GM20431 (cell line): ENCODE data around the gene HSPA12A.
"Not testable (repeated sequence)": the region's sequence is repeated elsewhere in the genome, so short reads cannot be mapped to it uniquely, and the experiment has no call there.

Experiments used
- in situ Hi-C: fragments of 300-500 bp; cut with MseI, MboI; formaldehyde crosslinking; loops from one replicate; pipeline ENCODE4 v1.15.0; 2020; ENCODE audit warnings: low sequenced_read_pairs; ENCODE audit not compliant: unreplicated experiment

Gene HSPA12A

DNA sequence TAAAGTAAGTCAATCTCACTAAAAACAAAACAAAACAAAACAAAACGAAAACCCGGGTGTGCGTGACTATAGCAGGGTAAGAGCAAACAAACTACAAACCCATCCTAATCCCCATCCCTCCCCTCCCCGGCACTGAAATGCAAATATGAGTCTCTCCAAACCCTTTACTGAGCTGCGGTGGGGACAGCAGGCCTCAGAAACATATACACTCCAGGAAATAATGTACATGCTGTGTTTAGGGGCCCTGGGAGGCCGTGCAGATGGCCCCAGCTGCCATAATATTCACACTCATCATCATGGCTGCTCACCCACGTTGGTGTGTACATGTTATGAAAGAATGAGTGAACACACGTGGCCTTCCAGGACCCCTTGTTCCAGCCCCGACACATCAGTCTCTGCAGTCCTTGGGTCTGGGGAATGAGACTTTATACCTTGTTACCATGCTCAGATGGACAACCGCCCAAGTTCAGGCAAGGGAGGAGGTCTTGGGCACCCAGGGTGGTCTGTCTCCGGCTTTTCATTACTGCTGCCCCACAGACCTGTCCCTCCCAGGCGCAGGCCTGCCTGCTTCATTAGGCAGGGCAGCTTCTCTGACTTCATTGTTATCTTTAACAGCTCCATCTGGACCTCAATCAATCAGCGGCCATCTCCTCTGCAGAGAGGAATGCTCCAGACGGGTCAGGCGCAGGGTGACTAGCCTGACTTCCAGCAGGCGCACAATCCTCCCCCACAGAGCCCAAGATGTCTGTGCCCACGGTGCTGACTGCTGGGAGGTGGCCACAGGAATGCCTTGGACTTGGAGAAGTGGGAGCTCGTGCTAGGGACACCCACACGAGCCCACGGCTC is 20.6 kb downstream of the HSPA12A start:
- in situ Hi-C loops, result no loop called here

DNA sequence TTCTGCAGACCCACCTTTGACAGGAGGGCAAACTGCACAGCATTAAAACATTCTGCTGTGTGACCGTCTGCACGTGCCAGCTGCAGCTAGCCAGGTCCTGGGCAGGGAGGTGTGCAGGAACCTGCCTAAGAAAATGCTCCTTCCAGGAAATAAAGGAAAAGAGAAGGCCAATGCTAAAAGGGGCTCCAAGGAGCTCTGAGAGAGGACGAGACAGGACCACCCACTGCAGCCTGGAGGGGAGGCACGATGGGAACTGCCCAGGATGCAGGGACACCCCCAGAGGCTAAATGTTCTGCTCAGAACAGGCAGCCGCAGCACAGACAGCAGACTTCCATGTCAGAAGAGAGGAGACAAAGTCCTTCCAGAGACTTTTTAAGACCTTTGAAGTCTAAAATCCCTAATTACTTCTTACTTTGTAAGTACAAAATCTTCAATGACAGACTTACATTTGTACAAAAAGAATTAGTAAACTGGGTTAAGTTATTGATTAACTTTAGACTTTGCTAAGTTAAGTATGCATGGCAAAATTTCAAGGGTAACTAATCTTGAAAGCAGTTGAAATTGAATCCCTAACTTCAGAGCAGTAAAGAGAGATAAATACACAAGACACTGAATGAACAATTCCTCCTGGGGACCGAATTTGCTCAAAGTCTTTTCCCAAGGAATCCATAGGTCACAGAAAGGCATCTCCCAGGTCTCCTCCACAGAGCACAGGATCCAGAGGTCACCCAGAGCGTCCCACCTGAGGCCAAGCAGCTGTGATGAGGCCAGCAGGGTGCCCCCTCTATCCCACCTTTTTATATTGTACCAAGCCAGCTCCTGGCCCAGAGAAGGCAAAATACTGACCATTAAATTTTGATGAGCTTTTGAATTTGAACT is 21.5 kb downstream of the HSPA12A start:
- in situ Hi-C loops, result no loop called here

DNA sequence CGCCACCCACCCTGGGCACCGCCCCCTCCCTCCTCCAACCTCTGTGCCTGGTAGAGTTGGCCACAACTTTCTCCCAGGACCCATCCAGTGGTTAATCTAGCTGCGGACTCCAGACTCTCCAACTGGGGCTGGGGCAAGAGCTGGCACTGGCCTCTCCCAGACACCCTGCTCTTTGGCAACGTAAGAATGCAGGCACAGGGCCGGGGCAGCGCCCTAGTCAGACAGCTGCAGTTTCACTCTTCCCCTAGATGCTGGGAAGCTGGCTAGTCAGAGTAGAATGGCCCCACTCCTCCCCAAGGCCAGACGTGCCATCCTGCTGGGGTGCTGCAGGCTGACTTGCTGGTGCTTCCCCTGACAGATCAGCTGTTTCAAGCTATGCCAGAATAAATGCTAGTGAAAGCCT is 22.1 kb downstream of the HSPA12A start:
- in situ Hi-C loops, result no loop called here

DNA sequence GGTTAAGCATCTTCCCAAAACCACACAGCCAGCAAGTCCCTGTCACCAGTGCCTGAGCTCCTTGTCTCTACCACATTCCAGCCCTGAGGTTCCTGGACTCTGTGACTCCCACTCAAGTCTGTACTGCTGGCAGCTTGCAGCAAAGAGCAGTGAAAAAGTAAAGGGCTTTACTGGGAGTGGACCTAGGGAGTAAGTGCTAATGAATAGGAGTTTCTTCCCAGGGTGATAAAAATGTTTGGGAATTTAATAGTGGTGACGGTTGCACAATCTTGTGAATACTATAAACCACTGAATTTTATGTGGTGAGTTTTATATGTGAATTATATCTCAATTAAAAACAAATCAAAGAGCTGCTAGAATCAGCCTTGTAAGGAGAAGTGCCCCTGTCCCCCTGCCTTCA is 22.6 kb downstream of the HSPA12A start:
- in situ Hi-C loops, result no loop called here

DNA sequence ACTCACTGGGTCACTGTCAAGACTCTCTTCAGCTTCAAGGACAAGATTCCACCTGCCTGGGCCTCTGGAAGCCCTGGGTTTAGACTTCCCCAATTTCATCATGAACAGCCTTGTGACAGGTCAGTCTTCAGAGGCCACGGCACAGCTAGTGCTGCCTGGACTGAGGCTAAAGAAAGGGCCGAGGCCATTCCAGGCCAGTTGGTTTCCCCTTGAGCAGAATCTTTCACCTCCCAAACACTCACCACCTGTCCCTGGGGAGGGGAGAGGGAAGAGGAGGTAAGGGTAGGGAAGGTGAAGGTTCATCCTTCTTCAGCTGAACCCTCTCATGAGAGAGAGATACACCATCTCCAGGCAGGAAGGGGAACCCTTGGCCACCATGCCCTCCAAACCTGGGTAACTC is 24.3 kb downstream of the HSPA12A start:
- in situ Hi-C loops, result no loop called here

DNA sequence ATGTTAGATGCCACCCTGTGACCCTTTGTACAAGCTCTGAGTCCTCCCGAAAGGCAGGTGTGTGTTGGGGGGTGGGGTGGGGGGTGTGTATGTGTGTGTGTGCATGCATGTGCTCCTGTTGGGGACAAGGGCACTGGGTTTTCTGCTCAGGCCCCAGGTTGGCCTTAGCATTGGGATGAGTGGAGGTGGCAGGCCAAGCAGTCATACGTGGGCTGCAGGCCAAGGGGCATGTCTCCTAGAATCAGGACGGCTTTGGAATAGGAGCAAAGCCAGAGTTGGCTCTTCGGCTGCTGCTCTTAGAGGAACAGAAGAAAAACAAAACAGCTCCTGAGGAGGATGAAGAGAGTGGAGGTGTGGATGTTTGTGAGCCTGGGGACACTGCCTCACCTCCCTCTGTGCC is 26.0 kb downstream of the HSPA12A start:
- in situ Hi-C loops, result no loop called here

DNA sequence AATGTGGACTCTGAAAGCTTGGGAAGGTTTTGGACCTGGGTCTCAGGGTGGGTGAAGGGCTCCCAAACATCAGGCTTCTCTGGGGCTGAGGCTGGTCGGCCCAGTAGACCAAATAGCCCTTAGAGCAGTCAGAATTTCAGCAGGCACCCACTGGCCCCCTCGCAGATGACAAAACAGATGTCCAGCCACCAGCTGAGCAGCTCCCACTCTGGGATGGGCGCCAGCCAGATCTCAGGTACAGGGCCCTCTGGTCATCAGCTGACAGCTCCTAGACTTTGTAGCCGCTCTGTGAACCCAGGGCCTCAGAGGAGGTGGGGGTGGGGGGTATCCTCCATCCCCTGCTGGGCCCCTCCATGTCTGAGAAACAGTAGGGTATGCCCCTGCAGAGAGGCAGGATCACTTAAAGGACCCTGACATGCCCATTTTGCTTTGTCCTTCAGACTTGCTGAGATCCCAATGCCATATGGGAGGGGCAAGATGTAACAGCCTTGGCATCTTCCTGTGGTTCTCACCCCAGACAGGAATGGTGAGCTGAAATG is 26.5 kb downstream of the HSPA12A start:
- in situ Hi-C loops, result no loop called here

DNA sequence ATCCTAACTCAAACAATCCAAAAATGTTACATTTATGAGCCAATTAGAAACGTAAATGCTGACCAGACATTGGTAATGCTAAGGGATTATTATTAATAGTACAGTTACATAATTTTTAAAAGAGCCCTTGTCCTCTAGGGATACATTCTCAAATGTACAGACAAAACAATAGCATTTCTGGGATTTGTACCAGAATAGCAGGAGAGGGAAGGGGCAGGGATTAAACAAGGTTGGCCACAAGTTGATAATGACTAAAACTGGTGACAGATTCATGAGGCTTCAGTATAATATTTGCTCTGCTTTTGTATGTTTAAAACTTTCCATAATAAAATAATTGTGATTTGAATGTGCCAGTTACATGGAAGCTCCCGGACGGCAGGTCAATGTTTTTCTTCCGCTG is 27.0 kb downstream of the HSPA12A start:
- in situ Hi-C loops, result no loop called here

DNA sequence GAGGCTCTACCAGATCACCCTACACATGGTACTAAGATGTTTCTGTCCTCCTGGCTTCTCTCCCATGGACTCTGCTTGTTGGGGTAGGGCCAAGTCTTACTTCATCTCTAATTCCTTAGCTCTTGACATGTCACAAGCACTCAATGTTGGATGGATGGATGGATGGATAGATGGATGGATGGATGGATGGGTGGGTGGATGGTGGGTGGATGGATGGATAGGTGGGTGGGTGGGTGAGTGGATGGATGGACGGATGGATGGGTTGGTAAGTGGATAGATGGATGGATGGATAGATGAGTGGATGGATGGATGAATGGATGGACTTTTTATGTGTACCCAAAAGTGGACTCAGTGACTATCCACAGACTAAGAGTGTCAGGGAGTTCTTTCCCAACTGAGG is 28.5 kb downstream of the HSPA12A start:
- in situ Hi-C loops, result no loop called here

DNA sequence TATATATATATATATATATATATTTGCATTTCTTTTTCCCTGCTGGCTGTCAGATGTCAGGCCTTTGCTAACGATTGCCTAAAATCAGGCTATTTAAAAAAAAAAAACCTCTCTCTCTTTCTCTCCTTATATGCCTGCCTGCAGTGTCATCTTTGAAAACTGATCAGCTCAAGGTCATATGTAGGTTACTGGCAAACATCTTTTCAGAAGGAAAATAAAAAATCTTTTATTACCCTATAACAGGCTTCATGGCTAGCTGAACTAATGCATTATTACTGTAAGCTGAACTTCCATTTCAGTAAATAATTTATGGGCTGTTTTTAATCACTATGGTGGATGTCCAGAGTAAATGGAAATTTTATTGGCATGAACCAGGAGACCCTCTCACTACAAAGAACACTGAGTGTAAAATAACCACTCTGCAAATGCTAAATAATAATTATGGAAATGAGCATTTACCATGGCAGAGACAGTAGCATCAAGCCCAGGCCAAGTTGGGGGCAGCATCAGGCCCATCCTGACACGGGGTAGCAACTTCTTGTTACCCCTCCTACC is 29.3 kb downstream of the HSPA12A start:
- in situ Hi-C loops, result no loop called here

DNA sequence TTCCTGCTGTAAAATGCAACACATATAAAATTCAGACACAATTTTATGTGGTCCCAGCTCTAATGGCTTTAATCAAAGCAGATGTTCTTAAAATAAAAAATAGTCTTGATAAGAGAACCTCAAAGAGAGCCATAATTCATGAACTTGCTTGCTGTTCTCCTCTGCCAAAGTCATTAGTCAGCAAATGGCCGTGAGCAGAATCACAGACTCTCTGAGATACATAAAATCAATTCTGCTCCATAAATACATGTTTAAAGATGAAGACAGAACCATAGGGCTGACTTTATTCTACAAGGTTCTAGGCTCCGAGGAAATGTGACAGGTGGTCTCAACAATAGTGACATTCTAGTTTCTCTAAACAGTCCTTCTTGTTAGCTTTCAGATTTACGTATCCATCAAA is 29.8 kb downstream of the HSPA12A start:
- in situ Hi-C loops, result no loop called here

DNA sequence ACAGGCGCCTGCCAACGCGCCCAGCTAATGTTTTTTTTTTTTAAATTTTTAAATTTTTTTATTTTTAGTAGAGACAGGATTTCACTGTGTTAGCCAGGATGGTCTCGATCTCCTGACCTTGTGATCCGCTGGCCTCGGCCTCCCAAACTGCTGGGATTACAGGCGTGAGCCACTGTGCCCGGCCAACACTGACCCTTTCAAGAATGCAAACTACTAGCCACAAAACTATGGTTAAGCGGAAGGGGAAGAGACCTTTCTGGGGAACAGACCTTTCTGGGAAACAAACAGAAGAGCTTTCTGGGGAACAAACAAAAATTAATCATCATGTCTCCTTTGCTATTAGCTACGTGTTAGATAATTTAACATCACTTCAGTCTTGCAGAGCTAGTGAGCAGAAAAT is 30.6 kb downstream of the HSPA12A start:
- in situ Hi-C loops, result not testable (repeated sequence)

DNA sequence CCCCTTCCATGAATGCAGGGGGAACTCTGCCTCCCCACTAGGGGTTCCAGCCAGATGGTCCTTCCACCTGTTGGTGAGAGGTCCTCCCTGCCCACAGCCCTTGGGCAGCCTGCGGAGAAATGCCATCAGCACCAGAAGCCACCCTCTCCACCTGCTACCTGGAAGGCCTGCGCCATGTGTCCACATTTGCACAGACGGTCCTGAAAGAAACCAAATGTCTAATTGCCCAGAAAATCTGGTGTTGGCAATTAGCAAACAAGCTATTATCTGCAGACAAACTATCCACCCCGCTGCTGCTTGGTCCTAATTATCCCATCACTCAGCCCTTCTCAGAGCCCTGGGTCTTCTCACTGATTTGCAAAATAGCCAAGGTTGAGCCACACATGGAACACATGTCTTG is 32.3 kb downstream of the HSPA12A start:
- in situ Hi-C loops, result no loop called here

DNA sequence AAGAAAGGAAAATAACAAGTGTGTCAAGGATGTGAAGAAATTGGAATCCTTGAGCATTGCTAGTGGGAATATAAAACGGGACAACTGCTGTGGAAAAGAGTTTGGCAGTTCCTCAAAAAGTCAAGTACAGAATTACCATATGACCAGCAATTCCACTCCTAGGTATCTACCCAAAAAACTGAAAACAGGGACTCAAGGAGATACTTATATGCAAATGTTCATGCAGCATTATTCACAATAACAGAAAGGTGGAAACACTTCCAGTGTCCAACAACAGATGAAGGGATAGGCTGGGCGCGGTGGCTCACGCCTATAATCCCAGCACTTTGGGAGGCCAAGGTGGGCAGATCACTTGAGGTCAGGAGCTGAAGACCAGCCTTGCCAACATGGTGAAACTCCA is 33.5 kb downstream of the HSPA12A start:
- in situ Hi-C loops, result no loop called here

DNA sequence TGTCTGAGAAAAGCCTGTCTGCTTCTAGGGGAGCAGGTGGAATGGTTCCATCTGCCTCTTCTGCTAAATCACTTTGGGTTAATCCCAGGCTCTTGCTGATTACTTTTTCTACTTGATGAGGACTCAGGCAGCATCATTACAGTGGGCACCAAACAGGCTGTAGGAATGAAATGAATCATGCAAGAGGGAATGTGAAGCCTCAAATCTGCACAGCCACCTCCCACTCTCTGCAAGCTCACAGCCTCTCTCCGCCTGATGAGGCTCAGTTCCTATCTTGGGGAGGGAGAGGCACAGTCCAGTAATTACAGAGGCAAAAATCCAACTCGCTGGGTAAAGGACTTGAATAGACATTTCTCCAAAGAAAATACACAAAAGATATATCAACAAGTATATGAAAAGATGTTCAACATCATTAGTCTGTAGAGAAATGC is 34.0 kb downstream of the HSPA12A start:
- in situ Hi-C loops, result no loop called here

DNA sequence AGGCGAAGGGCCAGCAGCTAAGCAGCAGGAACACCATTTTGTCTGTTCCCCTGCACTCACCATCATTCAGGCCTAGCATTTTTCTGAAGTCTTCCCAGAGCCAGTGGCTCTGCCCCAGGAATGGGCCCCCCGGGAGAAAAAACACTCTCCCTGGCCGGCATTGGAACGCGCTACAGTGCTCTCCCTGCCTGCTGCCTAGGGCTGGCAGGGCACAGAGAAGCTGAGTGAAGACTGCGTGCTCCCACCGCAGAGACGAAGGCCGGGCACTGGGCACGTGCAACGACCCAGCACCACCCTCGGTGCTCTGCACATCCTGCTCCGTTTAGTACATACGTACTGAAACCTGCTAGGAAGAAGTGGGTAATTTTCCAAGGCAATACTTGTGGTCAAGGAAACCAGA is 34.4 kb downstream of the HSPA12A start:
- in situ Hi-C loops, result no loop called here

DNA sequence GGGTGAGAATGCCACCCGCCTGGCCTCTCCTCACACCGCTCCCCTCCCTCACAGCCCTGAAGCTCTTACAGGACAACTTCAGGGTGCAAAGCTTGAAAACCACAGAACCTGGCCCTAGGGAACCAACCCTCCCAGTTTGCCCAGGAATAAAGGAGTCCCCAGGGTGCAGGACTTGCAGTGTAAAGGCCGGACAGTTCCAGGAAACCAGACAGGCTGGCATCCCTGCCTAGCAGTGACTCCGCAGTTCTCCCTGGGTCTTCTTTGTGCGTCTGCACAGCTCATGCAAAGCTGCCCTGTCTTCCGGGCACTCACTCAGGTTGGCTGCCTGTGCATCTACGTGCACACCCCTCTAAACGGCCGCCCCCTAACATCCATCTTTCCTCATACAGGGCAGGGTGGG is 36.1 kb downstream of the HSPA12A start:
- in situ Hi-C loops, result no loop called here

DNA sequence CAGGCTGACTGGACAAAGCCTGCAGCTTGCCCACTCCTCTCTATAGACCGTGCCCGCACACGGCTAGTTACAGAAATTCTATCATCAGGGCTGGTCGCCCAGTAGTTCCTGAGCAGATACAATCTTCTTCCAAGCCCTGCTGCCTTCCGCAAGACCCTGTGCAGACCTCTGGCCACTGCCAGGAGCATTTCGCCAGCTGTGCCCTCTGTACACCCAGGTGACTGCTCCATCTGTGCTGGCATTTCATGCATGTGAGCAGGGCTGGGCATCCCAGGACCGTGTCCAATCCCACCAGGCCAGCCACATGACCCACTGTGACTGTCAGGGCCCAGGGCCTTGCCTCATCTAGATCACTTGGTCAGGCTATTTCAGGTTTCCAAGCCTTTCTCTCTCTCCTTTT is 36.9 kb downstream of the HSPA12A start:
- in situ Hi-C loops, result no loop called here

DNA sequence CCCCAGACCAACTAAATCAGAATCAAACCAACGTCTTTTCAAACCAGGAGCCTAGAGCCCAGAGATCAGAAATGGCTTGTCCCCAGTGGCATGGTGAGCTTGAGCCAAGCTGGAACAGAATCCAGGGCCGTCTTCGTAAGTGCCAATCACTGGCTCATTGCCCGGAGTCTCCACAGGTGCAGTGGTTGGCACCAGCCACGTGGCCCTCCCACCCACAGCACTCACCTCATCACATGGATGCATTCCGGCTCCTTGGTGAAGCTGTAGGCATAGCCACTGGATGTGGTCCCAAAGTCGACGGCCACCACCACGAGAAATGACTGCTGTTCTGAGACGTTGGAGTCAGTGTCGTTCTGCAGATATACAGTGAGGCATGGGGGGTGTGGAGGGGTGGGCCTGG is 37.4 kb downstream of the HSPA12A start:
- in situ Hi-C loops, result no loop called here

DNA sequence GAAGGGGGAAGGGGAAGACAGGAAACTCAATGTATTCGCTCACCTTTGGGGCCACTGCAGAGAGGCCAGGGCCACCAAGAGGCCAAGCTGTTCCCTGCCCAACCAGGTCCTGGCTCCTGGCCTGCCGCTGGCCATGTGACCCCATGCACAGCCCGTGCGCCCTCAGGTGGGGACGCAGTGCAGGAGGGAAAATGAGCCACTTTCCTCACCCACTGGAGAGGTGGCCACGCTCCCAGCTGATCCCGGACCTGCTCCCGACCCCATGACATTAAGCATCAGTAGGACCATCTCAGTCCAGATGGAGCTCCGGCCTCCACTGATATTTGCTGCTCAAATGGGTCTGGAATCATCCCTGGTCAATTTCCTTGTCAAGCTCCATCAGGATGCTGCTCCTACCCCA is 40.2 kb downstream of the HSPA12A start:
- in situ Hi-C loops, result no loop called here
